ENCODE data around the gene SYT1.
A peak's percentile ranks its signal among the peaks of the same experiment; 100 is the strongest.
"Not testable (repeated sequence)": the region's sequence is repeated elsewhere in the genome, so short reads cannot be mapped to it uniquely, and the experiment has no call there.

Gene SYT1

DNA sequence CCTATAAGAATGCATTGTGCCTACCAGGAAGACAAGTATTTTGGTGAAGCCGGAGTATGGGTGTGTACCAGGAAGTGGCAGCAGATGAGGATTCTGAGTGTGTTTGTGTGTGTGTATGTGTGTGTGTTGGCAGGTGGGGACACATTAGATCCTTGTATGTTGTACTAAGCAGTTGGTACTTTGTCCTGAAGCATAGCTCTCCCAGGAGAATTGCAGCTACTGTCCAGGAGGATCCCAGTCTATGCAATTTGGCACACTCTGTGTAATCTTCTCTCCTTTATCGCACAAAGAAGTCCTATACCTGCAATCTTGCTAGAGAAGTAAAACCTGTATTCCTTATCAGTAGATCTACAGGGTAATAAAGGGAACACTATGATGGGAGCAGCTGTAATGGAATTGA is 549.7 kb downstream of the SYT1 start:
- Histone ChIP-seq H3K9ac (ENCODE audit: low read length) (no peak overlapping the region), H3K9me3 (ENCODE audit: control insufficient read depth, insufficient read depth, low read depth, low read length) (no peaks in the 10 kb centered on the region), H3K4me3 (ENCODE audit: low read depth, low read length) (no peak overlapping the region), H3K36me3 (ENCODE audit: control insufficient read depth, insufficient read depth, low read length) (no peaks in the 10 kb centered on the region), H3K27me3 (ENCODE audit: control insufficient read depth, insufficient read depth, low read length) (no peaks in the 10 kb centered on the region), H3K27ac (ENCODE audit: low read depth, low read length) (no peak overlapping the region), H3K4me1 (ENCODE audit: control insufficient read depth, insufficient read depth, low read length) (peaks cover 29% of the 10 kb centered on the region)

DNA sequence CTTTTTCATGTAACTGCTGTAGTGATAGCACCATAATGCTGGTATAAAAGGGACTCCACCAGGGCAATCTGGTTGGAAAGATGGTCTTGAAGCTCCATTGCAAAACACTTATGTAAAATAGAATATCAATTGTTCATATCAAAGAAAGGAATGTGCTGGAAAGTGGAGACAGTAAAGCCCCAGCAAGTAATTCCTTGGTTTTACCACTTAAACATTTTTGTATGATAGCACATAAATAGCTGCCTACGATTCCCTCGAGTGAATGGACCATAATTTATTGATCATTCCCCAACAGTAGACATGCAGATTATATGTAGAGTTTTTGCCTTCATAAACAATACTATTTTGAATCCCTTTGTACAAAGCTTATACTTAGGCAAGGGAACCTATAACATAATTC is 550.7 kb downstream of the SYT1 start:
- H3K4me3 ChIP-seq (ENCODE audit: low read depth, low read length) = no peak overlapping the region
- no peaks in the 10 kb centered on the region for H3K27me3 ChIP-seq (ENCODE audit: control insufficient read depth, insufficient read depth, low read length)
- peak overlapping the region; percentile 24; the same call in 1 of the 2 replicates for H3K27ac ChIP-seq (ENCODE audit: low read depth, low read length)
- H3K36me3 ChIP-seq (ENCODE audit: control insufficient read depth, insufficient read depth, low read length) = no peaks in the 10 kb centered on the region
- H3K9ac ChIP-seq (ENCODE audit: low read length) = no peak overlapping the region
- no peaks in the 10 kb centered on the region for H3K9me3 ChIP-seq (ENCODE audit: control insufficient read depth, insufficient read depth, low read depth, low read length)
- H3K4me1 ChIP-seq (ENCODE audit: control insufficient read depth, insufficient read depth, low read length) = peaks cover 20% of the 10 kb centered on the region

DNA sequence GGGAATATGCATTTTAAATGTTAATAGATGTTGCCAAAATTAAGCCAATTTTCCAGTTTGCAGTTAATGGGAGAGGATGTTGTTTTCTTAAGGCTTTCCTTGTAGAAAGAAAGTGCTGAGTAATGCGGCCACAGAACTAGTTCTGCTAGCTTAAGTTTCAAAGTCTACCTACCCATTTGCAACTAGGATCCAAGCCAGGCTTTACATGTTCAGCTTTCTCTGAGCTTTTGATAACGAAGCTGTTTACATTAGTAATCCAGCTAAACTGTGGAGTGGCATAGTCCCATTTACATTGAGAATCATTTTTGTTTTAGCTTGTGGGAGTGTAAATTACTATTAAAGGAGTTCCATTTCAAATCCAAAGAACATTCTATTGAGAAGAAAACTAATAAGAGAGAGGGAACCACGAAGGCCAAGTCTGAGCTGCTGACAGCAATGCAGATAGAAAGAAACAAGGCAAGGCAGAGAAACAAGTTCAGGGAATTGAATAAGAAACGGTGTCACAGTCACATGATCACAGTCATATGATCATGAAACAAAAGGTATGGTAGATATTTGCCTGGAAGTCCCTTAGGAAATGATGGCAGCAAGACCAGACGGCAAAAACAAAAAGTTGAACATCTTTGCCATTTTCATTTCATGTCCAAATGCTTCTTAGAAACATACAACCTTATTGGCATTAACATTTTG is 551.3 kb downstream of the SYT1 start:
- Histone ChIP-seq H3K9me3 (ENCODE audit: control insufficient read depth, insufficient read depth, low read depth, low read length) (no peaks in the 10 kb centered on the region), H3K27me3 (ENCODE audit: control insufficient read depth, insufficient read depth, low read length) (no peaks in the 10 kb centered on the region), H3K27ac (ENCODE audit: low read depth, low read length) (peak overlapping the region; percentile 24), H3K4me1 (ENCODE audit: control insufficient read depth, insufficient read depth, low read length) (peaks cover 26% of the 10 kb centered on the region), H3K9ac (ENCODE audit: low read length) (no peak overlapping the region), H3K36me3 (ENCODE audit: control insufficient read depth, insufficient read depth, low read length) (no peaks in the 10 kb centered on the region), H3K4me3 (ENCODE audit: low read depth, low read length) (no peak overlapping the region)

DNA sequence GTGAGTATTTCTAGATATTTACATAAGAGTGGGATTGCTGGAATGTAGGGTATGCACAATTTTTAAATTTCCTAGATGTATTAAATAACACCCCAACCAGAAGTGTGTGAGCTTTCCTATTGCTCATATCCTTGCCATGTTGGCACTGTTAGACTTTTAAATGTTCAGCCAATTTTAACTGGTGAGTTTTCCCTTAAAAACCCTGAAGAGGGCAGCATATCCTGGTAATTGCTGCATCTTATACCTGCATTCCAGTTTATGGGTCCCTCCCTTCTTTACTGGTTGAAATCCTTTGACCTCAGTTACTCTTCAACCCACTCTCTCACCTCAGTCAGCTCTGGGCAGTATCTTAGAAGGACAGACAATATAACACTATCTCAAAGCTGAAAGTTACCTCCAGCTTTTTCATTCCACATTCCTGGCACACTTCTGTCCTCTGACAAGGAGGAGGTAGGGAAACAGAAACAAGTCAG is 555.6 kb downstream of the SYT1 start:
- Histone ChIP-seq H3K27me3 (ENCODE audit: control insufficient read depth, insufficient read depth, low read length) (no peaks in the 10 kb centered on the region), H3K36me3 (ENCODE audit: control insufficient read depth, insufficient read depth, low read length) (no peaks in the 10 kb centered on the region), H3K9me3 (ENCODE audit: control insufficient read depth, insufficient read depth, low read depth, low read length) (no peaks in the 10 kb centered on the region), H3K27ac (ENCODE audit: low read depth, low read length) (no peak overlapping the region), H3K9ac (ENCODE audit: low read length) (no peak overlapping the region), H3K4me3 (ENCODE audit: low read depth, low read length) (no peak overlapping the region), H3K4me1 (ENCODE audit: control insufficient read depth, insufficient read depth, low read length) (peaks cover 31% of the 10 kb centered on the region)

GRCh38 chr12:79421236-79421740 is 556.7 kb downstream of the SYT1 start:
- no peak overlapping the region for H3K9ac ChIP-seq (ENCODE audit: low read length)
- H3K4me1 ChIP-seq (ENCODE audit: control insufficient read depth, insufficient read depth, low read length) = peaks cover 20% of the 10 kb centered on the region
- H3K27ac ChIP-seq (ENCODE audit: low read depth, low read length) = no peak overlapping the region

DNA sequence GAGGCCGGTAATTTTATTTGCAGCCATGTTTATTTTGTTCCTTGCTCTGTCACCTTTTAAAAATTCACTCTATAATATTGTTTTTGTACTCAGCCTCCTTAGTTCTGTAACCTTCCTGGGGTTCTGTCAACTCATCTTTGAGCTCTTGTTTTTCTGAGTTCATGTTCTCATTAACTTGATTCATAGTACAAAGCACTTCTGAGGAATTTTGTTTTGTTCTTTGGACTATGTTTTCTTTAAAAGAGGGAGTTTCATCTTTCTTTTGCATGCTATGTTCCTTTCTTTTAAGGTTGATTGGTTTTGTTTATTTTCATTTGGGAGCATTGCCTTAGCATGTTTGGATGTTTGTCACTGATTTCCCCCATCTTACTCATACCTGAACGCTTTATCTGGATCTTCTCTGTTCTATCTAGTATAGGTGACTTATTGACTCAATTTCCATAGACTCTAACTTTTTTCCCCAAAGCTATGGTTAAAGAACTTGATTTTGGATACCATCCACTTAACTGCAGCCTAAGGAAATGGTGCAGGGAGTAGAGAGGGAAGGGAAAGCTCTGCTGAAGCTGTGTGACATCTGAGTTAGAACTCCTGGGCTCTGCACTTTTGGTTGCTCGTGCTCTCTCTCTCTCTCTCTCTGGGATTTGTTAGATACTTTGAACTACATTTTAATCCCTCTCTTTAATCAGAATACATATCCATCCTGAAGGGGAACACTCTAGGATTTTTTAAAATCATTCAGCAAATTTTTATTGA is 557.7 kb downstream of the SYT1 start:
- Histone ChIP-seq H3K4me1 (ENCODE audit: control insufficient read depth, insufficient read depth, low read length) (peaks cover 18% of the 10 kb centered on the region), H3K27me3 (ENCODE audit: control insufficient read depth, insufficient read depth, low read length) (no peaks in the 10 kb centered on the region), H3K9ac (ENCODE audit: low read length) (no peak overlapping the region), H3K4me3 (ENCODE audit: low read depth, low read length) (no peak overlapping the region), H3K27ac (ENCODE audit: low read depth, low read length) (0 out of 2 replicates have a peak overlapping the region, but pooled peaks have one; percentile 9), H3K36me3 (ENCODE audit: control insufficient read depth, insufficient read depth, low read length) (no peaks in the 10 kb centered on the region), H3K9me3 (ENCODE audit: control insufficient read depth, insufficient read depth, low read depth, low read length) (no peaks in the 10 kb centered on the region)

More at GRCh38 chr12:79421236-79421740, 556.7 kb downstream of the SYT1 start:
- Histone ChIP-seq H3K4me3 (ENCODE audit: low read depth, low read length) (no peak overlapping the region), H3K27me3 (ENCODE audit: control insufficient read depth, insufficient read depth, low read length) (no peaks in the 10 kb centered on the region), H3K36me3 (ENCODE audit: control insufficient read depth, insufficient read depth, low read length) (no peaks in the 10 kb centered on the region), H3K9me3 (ENCODE audit: control insufficient read depth, insufficient read depth, low read depth, low read length) (no peaks in the 10 kb centered on the region)

DNA sequence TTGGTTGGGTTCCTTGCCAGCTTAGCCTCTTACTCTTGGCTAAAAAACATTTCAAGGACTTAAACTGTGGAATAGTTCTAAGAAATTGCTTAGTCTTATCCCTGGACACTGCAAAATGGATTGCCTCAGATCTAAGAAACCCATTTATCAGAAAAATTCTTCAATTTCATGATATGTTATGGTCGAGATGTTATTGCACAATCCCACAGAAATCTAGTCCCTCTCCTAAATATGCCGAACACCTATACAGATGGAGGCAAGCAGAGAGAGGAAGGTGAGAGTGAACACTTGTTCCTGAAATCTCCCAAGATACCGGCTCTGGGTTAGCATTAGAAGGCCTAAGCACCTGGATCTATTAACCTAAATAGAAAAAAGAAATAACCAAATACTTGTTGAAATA is 559.0 kb downstream of the SYT1 start:
- Histone ChIP-seq H3K9me3 (ENCODE audit: control insufficient read depth, insufficient read depth, low read depth, low read length) (no peaks in the 10 kb centered on the region), H3K4me1 (ENCODE audit: control insufficient read depth, insufficient read depth, low read length) (peaks cover 14% of the 10 kb centered on the region), H3K9ac (ENCODE audit: low read length) (no peak overlapping the region), H3K27ac (ENCODE audit: low read depth, low read length) (no peak overlapping the region; the same call in 1 of the 2 replicates), H3K36me3 (ENCODE audit: control insufficient read depth, insufficient read depth, low read length) (no peaks in the 10 kb centered on the region), H3K27me3 (ENCODE audit: control insufficient read depth, insufficient read depth, low read length) (no peaks in the 10 kb centered on the region), H3K4me3 (ENCODE audit: low read depth, low read length) (no peak overlapping the region)

GRCh38 chr12:79424109-79424721 is 559.6 kb downstream of the SYT1 start:
- Histone ChIP-seq H3K9ac (ENCODE audit: low read length) (no peak overlapping the region), H3K4me3 (ENCODE audit: low read depth, low read length) (no peak overlapping the region), H3K9me3 (ENCODE audit: control insufficient read depth, insufficient read depth, low read depth, low read length) (no peaks in the 10 kb centered on the region), H3K27ac (ENCODE audit: low read depth, low read length) (no peak overlapping the region), H3K36me3 (ENCODE audit: control insufficient read depth, insufficient read depth, low read length) (no peaks in the 10 kb centered on the region), H3K4me1 (ENCODE audit: control insufficient read depth, insufficient read depth, low read length) (peaks cover 14% of the 10 kb centered on the region), H3K27me3 (ENCODE audit: control insufficient read depth, insufficient read depth, low read length) (no peaks in the 10 kb centered on the region)

- peaks cover 8% of the 10 kb centered on the region; the same call in 1 of the 2 replicates for H3K4me1 ChIP-seq (ENCODE audit: control insufficient read depth, insufficient read depth, low read length)
- no peak overlapping the region for H3K27ac ChIP-seq (ENCODE audit: low read depth, low read length)
These were observed 561.5 kb downstream of the SYT1 start for GRCh38 chr12:79426121-79426520.

GRCh38 chr12:79426744-79427143 is 562.2 kb downstream of the SYT1 start:
- H3K9ac ChIP-seq (ENCODE audit: low read length); H3K4me1 ChIP-seq (ENCODE audit: control insufficient read depth, insufficient read depth, low read length); H3K4me3 ChIP-seq (ENCODE audit: low read depth, low read length); H3K36me3 ChIP-seq (ENCODE audit: control insufficient read depth, insufficient read depth, low read length); H3K27ac ChIP-seq (ENCODE audit: low read depth, low read length); H3K27me3 ChIP-seq (ENCODE audit: control insufficient read depth, insufficient read depth, low read length); H3K9me3 ChIP-seq (ENCODE audit: control insufficient read depth, insufficient read depth, low read depth, low read length): not testable (repeated sequence)

More at GRCh38 chr12:79426121-79426520, 561.5 kb downstream of the SYT1 start:
- no peak overlapping the region for H3K4me3 ChIP-seq (ENCODE audit: low read depth, low read length)
- no peak overlapping the region for H3K9ac ChIP-seq (ENCODE audit: low read length)
- H3K36me3 ChIP-seq (ENCODE audit: control insufficient read depth, insufficient read depth, low read length) = no peaks in the 10 kb centered on the region
- no peaks in the 10 kb centered on the region for H3K27me3 ChIP-seq (ENCODE audit: control insufficient read depth, insufficient read depth, low read length)
- H3K9me3 ChIP-seq (ENCODE audit: control insufficient read depth, insufficient read depth, low read depth, low read length) = no peaks in the 10 kb centered on the region
